ENCODE measurements around the gene CMSS1. TPM values are rescaled to one million over a fixed set of nuclear protein-coding genes. Genes with fewer than 3 reads are reported as not detected.

Gene CMSS1
- total RNA-seq, 4 donors from 2014 or later = 11.2 to 16.3 (median 14.1) TPM

GRCh38 chr3:100096866-100097265, 279.2 kb downstream of the CMSS1 start:
- H3K36me3 ChIP-seq = no peaks in the 10 kb centered on the region
- intact Hi-C loops (cut with DNase I) = no loop called here
- no peak overlapping the region for H3K4me3 ChIP-seq
- no peak overlapping the region for H3K27ac ChIP-seq (replicated peaks in 1 of 4)
- H3K4me1 ChIP-seq = peaks cover 15 to 32% (median 26%) of the 10 kb centered on the region in 4 donors
- WGBS = 100% methylated on average over 2 of the region's 2 CpGs
- no peaks in the 10 kb centered on the region for H3K27me3 ChIP-seq
- TF ChIP-seq EP300 (IDR thresholded peaks at IDR 0.05) (no peak), POLR2A (IDR thresholded peaks at IDR 0.05; ENCODE audit: low read depth) (no peak), CTCF (IDR thresholded peaks at IDR 0.05) (no peak), POLR2AphosphoS5 (IDR thresholded peaks at IDR 0.05) (no peak)
- H3K9me3 ChIP-seq = no peaks in the 10 kb centered on the region
- no peak for DNase-seq (ENCODE audit: extremely low spot score)

GRCh38 chr3:100097919-100098783, 280.5 kb downstream of the CMSS1 start:
- Histone ChIP-seq H3K4me3 (no peak overlapping the region), H3K4me1 (peaks cover 19 to 41% (median 33%) of the 10 kb centered on the region in 4 donors), H3K36me3 (no peaks in the 10 kb centered on the region), H3K27me3 (no peaks in the 10 kb centered on the region), H3K9me3 (no peaks in the 10 kb centered on the region), H3K27ac (replicated peaks in 1 of 4) (peak overlapping the region; percentile 8 to 57 (median 25))
- no peak for DNase-seq (ENCODE audit: extremely low spot score)
- 55% methylated on average over 6 of the region's 6 CpGs for WGBS
- TF ChIP-seq CTCF (IDR thresholded peaks at IDR 0.05) (no peak), EP300 (IDR thresholded peaks at IDR 0.05) (no peak), POLR2A (IDR thresholded peaks at IDR 0.05; ENCODE audit: low read depth) (no peak), POLR2AphosphoS5 (IDR thresholded peaks at IDR 0.05) (no peak)
- intact Hi-C loops (cut with DNase I) = no loop called here

GRCh38 chr3:100098784-100099070, 281.1 kb downstream of the CMSS1 start:
- no peak for DNase-seq (ENCODE audit: extremely low spot score)
- no peaks in the 10 kb centered on the region for H3K27me3 ChIP-seq
- no peaks in the 10 kb centered on the region for H3K9me3 ChIP-seq
- H3K4me3 ChIP-seq = no peak overlapping the region
- no peaks in the 10 kb centered on the region for H3K36me3 ChIP-seq
- intact Hi-C loops (cut with DNase I) = no loop called here
- H3K4me1 ChIP-seq = peaks cover 25 to 46% (median 39%) of the 10 kb centered on the region in 4 donors
- peak overlapping the region; percentile 8 to 57 (median 25) for H3K27ac ChIP-seq (replicated peaks in 1 of 4)
- no peak for TF ChIP-seq CTCF (IDR thresholded peaks at IDR 0.05)
- no peak for TF ChIP-seq POLR2A (IDR thresholded peaks at IDR 0.05; ENCODE audit: low read depth)
- TF ChIP-seq POLR2AphosphoS5 (IDR thresholded peaks at IDR 0.05) = no peak
- no peak for TF ChIP-seq EP300 (IDR thresholded peaks at IDR 0.05)

GRCh38 chr3:100099621-100100020, 282.0 kb downstream of the CMSS1 start:
- Histone ChIP-seq H3K9me3 (no peaks in the 10 kb centered on the region), H3K27me3 (no peaks in the 10 kb centered on the region), H3K4me1 (peaks cover 34 to 55% (median 48%) of the 10 kb centered on the region in 4 donors), H3K36me3 (no peaks in the 10 kb centered on the region), H3K27ac (replicated peaks in 1 of 4) (peak overlapping the region in 2 of 4 donors; percentile 21 to 24), H3K4me3 (no peak overlapping the region)
- intact Hi-C loops (cut with DNase I) = no loop called here
- 80% methylated on average over 2 of the region's 2 CpGs for WGBS
- TF ChIP-seq POLR2A (IDR thresholded peaks at IDR 0.05; ENCODE audit: low read depth) (no peak), CTCF (IDR thresholded peaks at IDR 0.05) (no peak), POLR2AphosphoS5 (IDR thresholded peaks at IDR 0.05) (no peak), EP300 (IDR thresholded peaks at IDR 0.05) (no peak)
- DNase-seq (ENCODE audit: extremely low spot score) = no peak

All from esophagus muscularis mucosa (tissue), 4 donors.